Spinal cord (tissue), 10 donors: ENCODE data around the gene USP11. TPM values are rescaled to one million over a fixed set of nuclear protein-coding genes. Genes with fewer than 3 reads are reported as not detected.

ENCODE experiments used
- DNase-seq, 6 donors: peaks; one replicate each; pipeline versions ENCODE4 v3.0.0 to v3.0.0-alpha.2; 2013 to 2015; ENCODE audit warnings: low spot score in 6 of 6, low read depth in 4 of 6
- H3K27ac ChIP-seq: one replicate; pipeline ENCODE4 v1.5.1; 2013; ENCODE audit warnings: low read depth, low read length, control low read depth
- H3K27me3 ChIP-seq: one replicate; pipeline ENCODE4 v1.6.1; 2013; ENCODE audit warnings: low read length; ENCODE audit not compliant: control insufficient read depth, insufficient read depth
- H3K36me3 ChIP-seq: one replicate; pipeline ENCODE4 v1.6.1; 2013; ENCODE audit warnings: low read length; ENCODE audit not compliant: control insufficient read depth, insufficient read depth
- H3K4me1 ChIP-seq: one replicate; pipeline ENCODE4 v1.6.1; 2013; ENCODE audit warnings: low read length; ENCODE audit not compliant: control insufficient read depth, insufficient read depth
- H3K4me3 ChIP-seq: one replicate; pipeline ENCODE4 v1.5.1; 2013; ENCODE audit warnings: low read depth, low read length, control low read depth
- H3K9me3 ChIP-seq: one replicate; pipeline ENCODE4 v1.6.1; 2013; ENCODE audit warnings: low read length; ENCODE audit not compliant: control insufficient read depth, insufficient read depth
- WGBS: methylation state at CpG from one replicate; pipeline ENCODE4 v1.1.5; 2013; ENCODE audit warnings: missing lambda C conversion rate; ENCODE audit not compliant: insufficient coverage; 5-methylcytosine and 5-hydroxymethylcytosine counted together
- long read RNA-seq, 4 donors: transcript quantifications; one replicate each; lab custom pipeline, GENCODE V29; 2026
- polyA plus RNA-seq, 2 donors: library from polyadenylated mRNA; unstranded; fragments of 120-200 nt; gene quantifications; one replicate each; pipeline ENCODE4 v1.2.1, GENCODE V29; 2013; ENCODE audit not compliant: insufficient read length in 2 of 2
- total RNA-seq, 2 donors: library from RNA; depleted of rRNA in 1 of 2; stranded (reverse); fragments of 120-200 nt in 1 of 2; fragments of >200 nt in 1 of 2; gene quantifications; one replicate each; pipeline versions ENCODE4 v1.2.3 to v1.2.4, GENCODE V29; 2013 to 2014
- donor health status: healthy.

The USP11 gene
- total RNA-seq = 100 to 1,000 TPM in 1 of 2 donors, 10 to 100 TPM in 1; 75.4 to 157 TPM
- 100 to 1,000 TPM; 245 to 251 TPM for polyA plus RNA-seq
- long read RNA-seq, donor 1, transcript USP11-204 (21 exons, 3,515 nt) = major isoform, 30 of 72 reads
- long read RNA-seq, donor 1, partial matches to known transcripts = 40 of 72 reads
- long read RNA-seq, donor 1, other reads (novel, unspliced or antisense) = 0 of 72 reads
- long read RNA-seq, donor 2, transcript USP11-204 (21 exons, 3,515 nt) = major isoform, 10 of 33 reads
- long read RNA-seq, donor 2, partial matches to known transcripts = 22 of 33 reads
- long read RNA-seq, donor 2, other reads (novel, unspliced or antisense) = 0 of 33 reads
- long read RNA-seq, donor 3, partial matches to known transcripts = 23 of 25 reads
- long read RNA-seq, donor 3, other reads (novel, unspliced or antisense) = 0 of 25 reads
- long read RNA-seq, donor 4, partial matches to known transcripts = 7 of 11 reads
- long read RNA-seq, donor 4, other reads (novel, unspliced or antisense) = 0 of 11 reads

GRCh38 chrX:47232803-47233332, at the start of gene USP11:
USP11 (plus strand) TSS chrX:47233009; CDS start chrX:47233044, 35 bp downstream.
- Histone ChIP-seq H3K4me3 (peak within 1 kb of the TSS; percentile 87), H3K27ac (peak within 1 kb of the TSS; percentile 100), H3K36me3 (peaks cover 13% of the 10 kb centered on the region), H3K9me3 (no peaks in the 10 kb centered on the region), H3K27me3 (peaks cover 19% of the 10 kb centered on the region), H3K4me1 (peaks cover 12% of the 10 kb centered on the region)
- peak in 4 of 6 donors; percentile 51 to 94 (median 76) for DNase-seq
- WGBS = 15% methylated on average over 46 of the region's 46 CpGs

- Histone ChIP-seq H3K36me3 (peaks cover 67% of the 10 kb centered on the region), H3K27ac (no peak overlapping the region), H3K4me1 (no peaks in the 10 kb centered on the region), H3K27me3 (peaks cover 45% of the 10 kb centered on the region), H3K9me3 (no peaks in the 10 kb centered on the region), H3K4me3 (no peak overlapping the region)
- WGBS = 76% methylated on average over 3 of the region's 4 CpGs
- no peak for DNase-seq
Measured at GRCh38 chrX:47184486-47184885, 48.3 kb upstream of the USP11 start.

DNA sequence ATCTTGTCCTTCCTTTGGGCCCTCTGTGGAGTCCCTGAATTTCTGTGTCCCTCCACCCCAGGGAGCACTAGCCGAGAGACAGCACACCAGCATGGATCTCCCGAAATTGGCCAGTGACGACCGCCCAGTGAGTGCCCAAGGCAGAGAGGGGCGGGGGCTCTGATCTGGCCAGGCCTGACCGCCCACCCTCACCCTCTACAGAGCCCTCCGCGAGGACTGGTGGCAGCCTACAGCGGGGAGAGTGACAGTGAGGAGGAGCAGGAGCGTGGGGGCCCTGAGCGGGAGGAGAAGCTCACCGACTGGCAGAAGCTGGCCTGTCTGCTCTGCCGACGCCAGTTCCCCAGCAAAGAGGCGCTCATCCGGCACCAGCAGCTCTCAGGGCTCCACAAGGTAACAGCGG, 47.6 kb upstream of the USP11 start:
- Histone ChIP-seq H3K4me1 (peaks cover 2% of the 10 kb centered on the region), H3K27me3 (peaks cover 48% of the 10 kb centered on the region), H3K4me3 (no peak overlapping the region), H3K27ac (no peak overlapping the region), H3K9me3 (no peaks in the 10 kb centered on the region), H3K36me3 (peaks cover 60% of the 10 kb centered on the region)
- WGBS = 78% methylated on average over 9 of the region's 17 CpGs
- DNase-seq = no peak

DNA sequence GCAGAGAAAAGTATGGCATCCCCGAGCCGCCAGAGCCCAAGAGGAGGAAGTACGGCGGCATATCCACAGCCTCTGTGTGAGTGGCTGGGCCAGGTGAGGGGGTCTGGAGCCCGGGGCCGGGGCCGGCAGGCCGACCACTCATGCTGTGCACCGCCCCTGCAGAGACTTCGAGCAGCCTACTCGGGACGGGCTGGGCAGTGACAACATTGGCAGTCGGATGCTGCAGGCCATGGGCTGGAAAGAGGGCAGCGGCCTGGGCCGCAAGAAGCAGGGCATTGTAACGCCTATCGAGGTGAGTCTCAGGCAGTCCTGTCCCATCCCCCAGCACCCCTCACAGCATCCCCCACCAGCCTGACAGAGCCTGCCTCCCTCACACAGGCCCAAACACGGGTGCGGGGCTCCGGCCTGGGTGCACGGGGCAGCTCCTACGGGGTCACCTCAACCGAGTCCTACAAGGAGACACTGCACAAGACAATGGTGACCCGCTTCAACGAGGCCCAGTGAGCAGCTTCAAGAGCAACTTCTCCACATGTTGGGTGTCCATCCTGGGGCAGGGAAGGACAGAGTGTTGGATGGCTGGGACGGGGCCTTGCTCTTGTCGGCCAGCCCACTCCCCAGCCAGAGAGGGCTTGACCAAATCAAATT, 46.6 kb upstream of the USP11 start:
- no peak for DNase-seq
- Histone ChIP-seq H3K36me3 (peaks cover 54% of the 10 kb centered on the region), H3K4me3 (no peak overlapping the region), H3K9me3 (no peaks in the 10 kb centered on the region), H3K27me3 (peaks cover 52% of the 10 kb centered on the region), H3K4me1 (peaks cover 12% of the 10 kb centered on the region), H3K27ac (no peak overlapping the region)
- WGBS = 83% methylated on average over 20 of the region's 27 CpGs

- peaks cover 51% of the 10 kb centered on the region for H3K27me3 ChIP-seq
- WGBS = no CpG with 5 or more reads among the region's 4 CpGs
- H3K9me3 ChIP-seq = no peaks in the 10 kb centered on the region
- no peak for DNase-seq
- H3K36me3 ChIP-seq = peaks cover 44% of the 10 kb centered on the region
- H3K4me3 ChIP-seq = no peak overlapping the region
- no peak overlapping the region for H3K27ac ChIP-seq
- H3K4me1 ChIP-seq = peaks cover 17% of the 10 kb centered on the region
Measured at GRCh38 chrX:47187106-47187677, 45.6 kb upstream of the USP11 start.

DNA sequence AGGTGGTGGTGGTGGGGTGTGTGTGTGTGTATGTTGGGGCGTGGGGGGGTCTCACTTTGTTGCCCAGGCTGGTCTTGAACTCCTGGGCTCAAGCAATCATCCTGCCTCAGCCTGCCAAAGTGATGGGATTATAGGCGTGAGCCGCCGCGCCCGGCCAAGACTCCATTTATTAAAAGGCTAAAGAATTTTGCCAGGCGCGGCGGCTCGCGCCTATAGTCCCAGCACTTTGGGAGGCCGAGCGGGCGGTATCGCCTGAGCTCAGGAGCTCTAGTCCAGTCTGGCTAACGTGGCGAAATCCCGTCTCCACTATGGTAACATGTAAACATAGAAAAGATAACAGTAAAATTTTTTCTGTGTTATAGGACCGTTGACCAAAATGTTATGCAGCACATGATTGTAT, 42.9 kb upstream of the USP11 start:
- H3K4me1 ChIP-seq = peaks cover 30% of the 10 kb centered on the region
- no peaks in the 10 kb centered on the region for H3K9me3 ChIP-seq
- DNase-seq = no peak
- H3K27ac ChIP-seq = no peak overlapping the region
- no peak overlapping the region for H3K4me3 ChIP-seq
- H3K27me3 ChIP-seq = peaks cover 37% of the 10 kb centered on the region
- 54% methylated on average over 11 of the region's 19 CpGs for WGBS
- H3K36me3 ChIP-seq = peaks cover 25% of the 10 kb centered on the region

GRCh38 chrX:47190445-47191269, 42.2 kb upstream of the USP11 start:
- peak in 5 of 6 donors; percentile 67 to 97 (median 86) for DNase-seq
- Histone ChIP-seq H3K9me3 (no peaks in the 10 kb centered on the region), H3K27me3 (peaks cover 34% of the 10 kb centered on the region), H3K4me1 (peaks cover 38% of the 10 kb centered on the region), H3K4me3 (peak overlapping the region; percentile 62), H3K27ac (no peak overlapping the region), H3K36me3 (peaks cover 22% of the 10 kb centered on the region)
- whole genome bisulfite sequencing = 18% methylated on average over 40 of the region's 40 CpGs

DNA sequence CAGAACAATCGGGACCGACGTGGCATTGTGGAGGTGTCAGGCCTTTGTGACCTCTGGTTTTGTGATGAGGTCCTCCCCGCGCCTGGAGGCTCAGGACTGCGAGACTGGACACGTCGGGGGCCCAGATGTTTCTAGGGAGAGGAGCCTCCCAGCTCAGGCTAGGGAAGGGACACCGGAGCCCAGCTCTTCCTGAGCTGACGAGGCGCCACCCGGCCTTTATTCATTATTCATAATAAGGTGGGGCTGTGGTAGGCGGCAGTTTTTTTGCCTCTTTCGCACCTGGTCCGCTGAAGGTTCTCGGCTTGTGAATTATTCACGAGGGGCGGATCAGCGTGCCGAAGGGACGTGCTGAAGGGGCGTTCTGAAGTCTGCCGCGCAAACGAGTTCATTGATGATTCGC, 41.5 kb upstream of the USP11 start:
- peak in 1 of 6 donors; percentile 15 for DNase-seq
- WGBS = 28% methylated on average over 22 of the region's 26 CpGs
- H3K9me3 ChIP-seq = no peaks in the 10 kb centered on the region
- peaks cover 45% of the 10 kb centered on the region for H3K4me1 ChIP-seq
- peaks cover 31% of the 10 kb centered on the region for H3K27me3 ChIP-seq
- H3K4me3 ChIP-seq = peak overlapping the region; percentile 62
- no peak overlapping the region for H3K27ac ChIP-seq
- peaks cover 18% of the 10 kb centered on the region for H3K36me3 ChIP-seq
